Measurements from ENCODE around the gene SPART. TPM values are rescaled to one million over a fixed set of nuclear protein-coding genes. Genes with fewer than 3 reads are reported as not detected.
A peak's percentile ranks its signal among the peaks of the same experiment; 100 is the strongest.

Gene SPART
- total RNA-seq, 1 experiment from 2014 or later: 60.6 TPM

- Histone ChIP-seq H3K27ac (ENCODE audit: insufficient read length, low read depth, low read length) (peak within 1 kb of the TSS; percentile 87), H4K8ac (replicated peaks; ENCODE audit: insufficient read length, low read depth, low read length) (no peak within 1 kb of the TSS), H3K79me1 (ENCODE audit: insufficient read depth, low read depth, low read length, poor library complexity, severe bottlenecking) (no peaks in the 10 kb centered on the region), H2BK15ac (ENCODE audit: low read depth, low read length) (no peak within 1 kb of the TSS), H3K27me3 (ENCODE audit: insufficient read depth, low read length) (no peaks in the 10 kb centered on the region; the same call in 1 of the 2 replicates), H3K56ac (ENCODE audit: insufficient read length, low read depth, low read length) (no peak within 1 kb of the TSS), H2BK120ac (ENCODE audit: low read depth, low read length, poor library complexity, severe bottlenecking) (peak within 1 kb of the TSS; percentile 67), H3K79me2 (ENCODE audit: insufficient read depth, low read length) (peaks cover 12% of the 10 kb centered on the region; the same call in 1 of the 2 replicates), H3T11ph (ENCODE audit: low read length) (no peak within 1 kb of the TSS), H4K5ac (ENCODE audit: insufficient read length, low read depth, low read length) (peak within 1 kb of the TSS; percentile 24), H3K4me2 (ENCODE audit: insufficient read depth, insufficient read length, low read length) (peak within 1 kb of the TSS; percentile 55), H2BK20ac (ENCODE audit: low read depth, low read length, poor library complexity, severe bottlenecking) (no peak within 1 kb of the TSS), H4K91ac (ENCODE audit: insufficient read length, low read depth, low read length) (no peak within 1 kb of the TSS), H3K18ac (ENCODE audit: insufficient read length, low read depth, low read length) (peak within 1 kb of the TSS; percentile 87), H3K14ac (ENCODE audit: insufficient read depth, low read length) (peak within 1 kb of the TSS; percentile 87), H2BK5ac (ENCODE audit: insufficient read length, low read length) (no peak within 1 kb of the TSS), H3K23me2 (ENCODE audit: insufficient read length, low read depth, low read length, poor library complexity, severe bottlenecking) (peaks cover 4% of the 10 kb centered on the region), H4K20me1 (ENCODE audit: control insufficient read depth, insufficient read depth, insufficient read length) (no peaks in the 10 kb centered on the region), H3K9ac (ENCODE audit: extremely low read depth, insufficient read length, low read length) (peak within 1 kb of the TSS; percentile 79), H2AK5ac (ENCODE audit: insufficient read length, low read length) (no peak within 1 kb of the TSS), H2BK12ac (ENCODE audit: insufficient read length, low read depth, low read length) (peak within 1 kb of the TSS; percentile 16), H3K9me3 (ENCODE audit: control insufficient read depth, low read depth, low read length) (no peaks in the 10 kb centered on the region), H3K4ac (ENCODE audit: low read depth, low read length) (no peak within 1 kb of the TSS; the same call in 1 of the 2 replicates), H3K23ac (ENCODE audit: insufficient read length, low read depth, low read length) (no peak within 1 kb of the TSS), H2AFZ (ENCODE audit: low read length) (no peak within 1 kb of the TSS), H3K4me1 (ENCODE audit: insufficient read depth, low read length) (peaks cover 4% of the 10 kb centered on the region; the same call in 1 of the 2 replicates)
- Mint-ChIP-seq H3K27me3 (ENCODE audit: low read depth) (no peaks in the 10 kb centered on the region), H3K4me3 (peak within 1 kb of the TSS; percentile 73 to 80), H3K4me1 (peaks cover 45 to 56% of the 10 kb centered on the region in 2 experiments), H3K27ac (peak within 1 kb of the TSS in 2 of 3 experiments; percentile 92 to 96; a peak in 4 of 7 replicates), H3K36me3 (ENCODE audit: insufficient read depth in 1 of 3, low read depth in 3 of 3) (peaks cover 2 to 18% (median 15%) of the 10 kb centered on the region in 3 experiments; a peak in 6 of 7 replicates), H3K9me3 (peaks cover 5 to 13% of the 10 kb centered on the region in 2 experiments; a peak in 4 of 5 replicates)
- DNase-seq: peak; percentile 93
- no peak for TF ChIP-seq CTCF (conservative IDR thresholded peaks at IDR 0.05)
- WGBS (ENCODE audit: extremely low coverage, insufficient read length, low lambda C conversion rate): no CpG with 5 or more reads among the region's 53 CpGs
These were observed 48.5 kb downstream of the SPART start, which contains the start of gene CCDC169 for GRCh38 chr13:36297366-36298338. CCDC169 (minus strand) TSS chr13:36297814; CDS start chr13:36297719, 95 bp downstream.

Data from H9 (cell line).